Measurements from ENCODE around the gene KCNMA1.

KCNMA1 gene

DNA sequence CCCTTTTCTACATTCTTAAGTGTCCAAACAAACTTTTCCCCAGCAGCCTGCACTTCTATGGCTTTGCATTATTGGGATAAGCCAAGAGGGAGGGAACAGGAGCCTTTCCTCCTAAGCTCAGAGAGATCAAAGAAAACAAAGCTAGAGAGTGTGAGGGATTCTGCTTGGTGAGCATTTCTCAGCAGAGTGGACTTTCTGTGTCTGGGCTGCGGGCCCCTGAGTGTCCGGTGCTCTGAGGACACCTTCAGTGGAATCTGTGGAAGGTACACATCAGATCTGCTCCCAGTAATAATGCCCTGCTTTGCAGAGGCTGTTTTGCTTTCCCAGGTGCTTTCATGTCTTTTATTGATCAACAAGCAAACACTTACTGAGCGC is 50.2 kb downstream of the KCNMA1 start:
- H3K27ac ChIP-seq = no peak overlapping the region

GRCh38 chr10:77586719-77587415 is 50.7 kb downstream of the KCNMA1 start:
- Histone ChIP-seq H3K4me1 (ENCODE audit: control insufficient read depth in 1 of 2, insufficient read depth in 1 of 2, low read depth in 1 of 2, low read length in 1 of 2) (no peaks in the 10 kb centered on the region), H3K27ac (no peak overlapping the region), H3K36me3 (no peaks in the 10 kb centered on the region), H3K27me3 (no peaks in the 10 kb centered on the region), H3K4me3 (ENCODE audit: low read depth in 1 of 2, low read length in 1 of 2) (no peak overlapping the region), H3K9me3 (no peaks in the 10 kb centered on the region)
- TF ChIP-seq CTCF (IDR thresholded peaks at IDR 0.05) = no peak

More for the DNA sequence above, 50.2 kb downstream of the KCNMA1 start:
- no peak for TF ChIP-seq CTCF (IDR thresholded peaks at IDR 0.05)
- Histone ChIP-seq H3K27me3 (no peaks in the 10 kb centered on the region), H3K36me3 (no peaks in the 10 kb centered on the region), H3K9me3 (no peaks in the 10 kb centered on the region), H3K4me1 (ENCODE audit: control insufficient read depth in 1 of 2, insufficient read depth in 1 of 2, low read depth in 1 of 2, low read length in 1 of 2) (peaks cover under 1 to 3% of the 10 kb centered on the region in 2 experiments), H3K4me3 (ENCODE audit: low read depth in 1 of 2, low read length in 1 of 2) (no peak overlapping the region)

DNA sequence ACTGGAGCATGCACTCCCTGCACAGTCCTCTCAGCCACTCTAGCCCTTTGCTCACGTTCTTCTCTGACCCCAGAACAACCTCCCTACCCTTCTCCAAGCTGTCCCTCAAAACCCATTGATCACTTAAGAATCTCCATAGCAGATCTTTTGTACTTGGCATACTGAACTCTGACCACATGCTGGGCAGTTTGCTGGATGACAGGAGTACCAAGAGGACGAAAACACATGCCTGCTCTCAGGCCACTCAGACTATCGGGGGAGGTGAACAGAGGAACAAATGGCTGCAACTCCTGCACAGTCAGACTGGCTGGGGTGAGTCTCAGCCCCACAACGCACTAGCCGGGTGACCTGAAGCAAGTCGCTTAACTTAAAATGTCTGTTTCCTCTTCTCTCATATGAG is 52.7 kb downstream of the KCNMA1 start:
- no peak for TF ChIP-seq CTCF (IDR thresholded peaks at IDR 0.05)
- Histone ChIP-seq H3K4me3 (ENCODE audit: low read depth in 1 of 2, low read length in 1 of 2) (no peak overlapping the region), H3K9me3 (no peaks in the 10 kb centered on the region), H3K36me3 (no peaks in the 10 kb centered on the region), H3K27ac (no peak overlapping the region), H3K4me1 (ENCODE audit: control insufficient read depth in 1 of 2, insufficient read depth in 1 of 2, low read depth in 1 of 2, low read length in 1 of 2) (no peaks in the 10 kb centered on the region), H3K27me3 (no peaks in the 10 kb centered on the region)

GRCh38 chr10:77583527-77583926 is 54.1 kb downstream of the KCNMA1 start:
- Histone ChIP-seq H3K36me3 (no peaks in the 10 kb centered on the region), H3K4me3 (ENCODE audit: low read depth in 1 of 2, low read length in 1 of 2) (no peak overlapping the region), H3K9me3 (no peaks in the 10 kb centered on the region), H3K27me3 (no peaks in the 10 kb centered on the region), H3K27ac (no peak overlapping the region), H3K4me1 (ENCODE audit: control insufficient read depth in 1 of 2, insufficient read depth in 1 of 2, low read depth in 1 of 2, low read length in 1 of 2) (no peaks in the 10 kb centered on the region)
- TF ChIP-seq CTCF (IDR thresholded peaks at IDR 0.05) = no peak

- Histone ChIP-seq H3K27ac (no peak overlapping the region), H3K36me3 (no peaks in the 10 kb centered on the region)
Measured at GRCh38 chr10:77582710-77583115, 54.9 kb downstream of the KCNMA1 start.

More at GRCh38 chr10:77582710-77583115, 54.9 kb downstream of the KCNMA1 start:
- Histone ChIP-seq H3K4me3 (ENCODE audit: low read depth in 1 of 2, low read length in 1 of 2) (no peak overlapping the region), H3K9me3 (no peaks in the 10 kb centered on the region), H3K27me3 (no peaks in the 10 kb centered on the region), H3K4me1 (ENCODE audit: control insufficient read depth in 1 of 2, insufficient read depth in 1 of 2, low read depth in 1 of 2, low read length in 1 of 2) (no peaks in the 10 kb centered on the region)
- no peak for TF ChIP-seq CTCF (IDR thresholded peaks at IDR 0.05)
